Erythroblast (primary cell): Measurements from ENCODE around the gene ANAPC16.

Experiments
- GATA1 ChIP-seq: IDR thresholded peaks from 2 replicates; pipeline ENCODE4 v1.6.1; 2011; ENCODE audit warnings: low read depth, mild to moderate bottlenecking, control low read depth, low read length, moderate library complexity
- POLR2A ChIP-seq: IDR thresholded peaks from 2 replicates; pipeline ENCODE4 v1.6.1; 2011; ENCODE audit warnings: mild to moderate bottlenecking, low read length

DNA sequence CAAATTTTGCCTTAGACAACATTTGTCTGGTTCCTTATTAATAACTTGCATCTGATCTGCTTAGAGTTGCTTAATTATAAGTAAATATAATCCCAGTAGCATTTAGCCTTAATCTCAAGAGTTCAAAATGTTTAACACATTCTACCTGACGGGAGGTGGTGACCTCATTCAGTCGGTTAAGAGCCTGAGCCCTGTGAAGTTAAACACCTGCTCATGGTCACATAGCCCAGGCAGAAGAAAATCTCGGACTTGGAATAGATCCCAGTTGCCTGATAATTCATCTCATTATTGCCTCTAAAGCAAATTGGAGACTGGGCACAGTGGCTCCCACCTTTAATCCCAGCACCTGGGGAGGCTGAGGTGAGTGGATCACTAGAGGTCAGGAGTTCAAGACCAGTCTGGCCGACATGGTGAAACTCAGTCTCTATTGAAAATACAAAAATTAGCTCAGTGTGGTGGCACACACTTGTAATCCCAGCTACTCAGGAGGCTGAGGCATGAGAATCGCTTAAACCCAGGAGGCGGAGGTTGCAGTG is 18.8 kb downstream of the ANAPC16 start:
- no peak for TF ChIP-seq POLR2A
- no peak for TF ChIP-seq GATA1
